Retinal pigment epithelial cell (primary cell): Measurements from ENCODE around the gene FLAD1.

Source experiments
- DNase-seq: peaks from one replicate; pipeline ENCODE4 v3.0.0-alpha.2; 2010; ENCODE audit warnings: low read depth
- H3K4me3 ChIP-seq: 2 replicates; pipeline ENCODE4 v1.5.1; 2011; ENCODE audit warnings: mild to moderate bottlenecking, low read length, control low read depth, moderate library complexity
- TF ChIP-seq, protein P1 (sequence below): conservative IDR thresholded peaks from 2 replicates; pipeline ENCODE4 v1.5.1; 2011; ENCODE audit warnings: low read depth, low read length, control low read depth, inconsistent platforms

Gene FLAD1

DNA sequence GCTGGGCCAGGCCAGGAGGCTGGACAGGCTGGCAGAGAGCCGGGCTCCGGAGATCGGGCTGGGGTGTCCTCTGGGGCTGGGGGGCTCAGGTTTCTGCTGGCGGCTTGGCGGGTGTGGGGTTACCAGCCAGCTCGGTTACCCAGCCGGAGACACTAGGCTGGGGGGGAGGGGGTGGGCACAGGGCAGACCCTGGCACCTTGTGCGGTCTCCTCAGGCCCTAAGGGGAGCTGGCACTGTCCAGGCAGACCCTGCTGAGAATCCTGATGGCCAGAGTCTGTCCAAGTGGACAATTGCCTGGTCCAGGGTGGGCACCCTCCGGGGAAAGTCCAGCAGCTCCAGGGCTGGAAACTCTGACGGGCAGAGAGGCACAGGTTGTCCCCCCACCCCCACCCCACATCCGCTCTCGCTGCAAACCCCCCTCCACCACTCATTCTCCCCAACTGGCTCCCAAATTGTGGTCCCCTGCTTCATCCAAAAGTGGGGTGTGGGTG, 26.1 kb downstream of the FLAD1 start:
- no peak for DNase-seq
- H3K4me3 ChIP-seq = no peak overlapping the region

DNA sequence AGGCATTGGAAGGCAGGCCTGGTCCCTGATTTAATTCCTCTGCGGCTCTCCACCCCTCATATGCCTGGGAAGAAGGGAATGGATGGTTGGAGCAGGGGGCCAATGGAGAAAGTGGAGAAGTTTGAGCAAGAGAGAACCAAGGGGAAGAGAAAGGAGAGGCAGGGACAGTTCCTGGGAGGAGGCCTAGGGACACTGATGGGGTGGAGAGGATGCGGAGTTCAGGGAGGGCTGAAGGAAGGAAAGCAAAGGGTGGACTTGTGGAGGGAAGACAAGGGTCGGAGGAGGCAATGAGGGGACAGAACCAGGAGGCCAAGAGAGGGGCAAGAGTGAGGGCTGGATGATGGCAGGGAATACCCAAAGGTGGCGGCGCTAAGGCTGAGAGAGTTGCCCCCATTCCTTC, 26.6 kb downstream of the FLAD1 start:
- H3K4me3 ChIP-seq = no peak overlapping the region
- TF ChIP-seq, protein P1, sequence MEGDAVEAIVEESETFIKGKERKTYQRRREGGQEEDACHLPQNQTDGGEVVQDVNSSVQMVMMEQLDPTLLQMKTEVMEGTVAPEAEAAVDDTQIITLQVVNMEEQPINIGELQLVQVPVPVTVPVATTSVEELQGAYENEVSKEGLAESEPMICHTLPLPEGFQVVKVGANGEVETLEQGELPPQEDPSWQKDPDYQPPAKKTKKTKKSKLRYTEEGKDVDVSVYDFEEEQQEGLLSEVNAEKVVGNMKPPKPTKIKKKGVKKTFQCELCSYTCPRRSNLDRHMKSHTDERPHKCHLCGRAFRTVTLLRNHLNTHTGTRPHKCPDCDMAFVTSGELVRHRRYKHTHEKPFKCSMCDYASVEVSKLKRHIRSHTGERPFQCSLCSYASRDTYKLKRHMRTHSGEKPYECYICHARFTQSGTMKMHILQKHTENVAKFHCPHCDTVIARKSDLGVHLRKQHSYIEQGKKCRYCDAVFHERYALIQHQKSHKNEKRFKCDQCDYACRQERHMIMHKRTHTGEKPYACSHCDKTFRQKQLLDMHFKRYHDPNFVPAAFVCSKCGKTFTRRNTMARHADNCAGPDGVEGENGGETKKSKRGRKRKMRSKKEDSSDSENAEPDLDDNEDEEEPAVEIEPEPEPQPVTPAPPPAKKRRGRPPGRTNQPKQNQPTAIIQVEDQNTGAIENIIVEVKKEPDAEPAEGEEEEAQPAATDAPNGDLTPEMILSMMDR = no peak
- no peak for DNase-seq

More for the DNA sequence above, 26.1 kb downstream of the FLAD1 start:
- TF ChIP-seq, protein P1 = no peak

DNA sequence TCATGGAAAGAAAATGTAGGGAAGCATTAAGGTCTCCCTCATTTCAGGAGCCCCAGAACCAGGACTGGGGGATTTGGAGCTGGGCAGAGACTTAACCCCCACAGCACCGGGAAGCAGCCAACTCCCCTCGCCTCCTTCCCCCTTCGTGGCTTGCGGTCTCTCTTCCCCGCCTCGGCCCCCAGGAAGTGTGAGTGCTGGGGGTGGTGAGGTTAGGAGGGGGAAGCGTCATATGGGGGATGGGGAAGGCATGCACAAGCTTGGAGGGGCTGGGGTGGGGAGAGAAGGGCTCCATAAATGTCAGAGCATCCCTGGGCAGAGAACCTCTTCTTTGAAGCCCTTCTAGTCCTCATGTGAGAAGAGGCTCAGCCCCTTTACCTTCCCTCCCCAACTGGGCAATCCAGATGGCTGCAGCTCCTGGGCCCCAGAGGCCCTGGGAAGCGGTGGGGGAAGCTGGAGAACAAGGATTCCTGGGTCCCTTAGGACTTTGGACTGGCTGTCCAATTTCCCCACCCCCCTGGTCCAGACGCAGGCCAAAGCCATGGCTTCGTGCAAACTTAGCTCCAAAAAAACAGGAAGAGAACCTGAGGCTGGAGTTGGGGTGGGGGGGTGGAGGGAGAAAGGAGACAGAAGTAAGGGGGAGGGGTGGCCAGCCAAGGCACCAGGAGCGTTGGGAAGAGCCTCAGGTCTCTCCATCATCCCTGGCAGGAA, 27.2 kb downstream of the FLAD1 start:
- no peak for DNase-seq
- no peak overlapping the region for H3K4me3 ChIP-seq
- TF ChIP-seq, protein P1 = no peak

DNA sequence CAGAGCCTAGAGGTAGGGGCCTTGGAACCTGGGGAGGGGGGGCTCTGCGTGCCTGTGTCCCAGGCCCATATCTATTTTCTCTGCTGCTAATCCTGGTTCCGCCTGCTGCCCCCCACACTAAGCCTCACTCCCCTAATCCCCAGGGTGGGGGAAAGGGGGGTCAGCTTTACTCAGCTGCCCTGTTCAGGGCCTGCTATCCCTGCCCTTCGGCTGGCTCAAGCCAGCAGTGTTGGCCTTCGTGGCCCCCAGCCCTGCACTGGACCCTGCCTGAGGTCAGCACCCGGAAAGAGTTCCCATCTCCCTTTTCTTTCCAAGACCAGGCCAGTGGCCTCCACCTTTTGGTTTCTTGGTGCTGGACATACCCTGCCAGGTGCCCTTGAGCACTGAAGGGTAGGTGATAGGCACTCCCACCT, 27.9 kb downstream of the FLAD1 start:
- no peak for DNase-seq
- H3K4me3 ChIP-seq = no peak overlapping the region
- TF ChIP-seq, protein P1 = no peak

- DNase-seq = no peak
- H3K4me3 ChIP-seq = no peak overlapping the region
- TF ChIP-seq, protein P1 = no peak
Measured at GRCh38 chr1:155011437-155012025, 28.4 kb downstream of the FLAD1 start.

GRCh38 chr1:155012026-155012546, 28.9 kb downstream of the FLAD1 start:
- TF ChIP-seq, protein P1 = no peak
- no peak overlapping the region for H3K4me3 ChIP-seq
- no peak for DNase-seq
